Calu3 (cell line): Measurements from ENCODE around the gene RPL7L1. TPM values are rescaled to one million over a fixed set of nuclear protein-coding genes. Genes with fewer than 3 reads are reported as not detected.

Source experiments
- Bru-seq: library from RNA; stranded (reverse); fragments of 400-500 nt; gene quantifications from one replicate; lab custom pipeline; 2021; lab: Mats Ljungman, UMichigan
- BruChase-seq, 2 experiments: library from RNA; stranded (reverse); fragments of 400-500 nt; gene quantifications; one replicate each; lab custom pipeline; 2021; lab: Mats Ljungman, UMichigan
- BruUV-seq: library from RNA; stranded (reverse); fragments of 400-500 nt; replicated peaks from 2 replicates; lab custom pipeline; 2021; lab: Mats Ljungman, UMichigan
- CTCF ChIA-PET: fragments of 300-600 bp; sonication (Branson Sonifier 250); formaldehyde crosslinking; loops from one replicate; lab custom pipeline; 2022; ENCODE audit warnings: antibody characterized with exemption; lab: Charles Lee
- DNase-seq: peaks from one replicate; pipeline ENCODE4 v3.0.0; 2022
- H3K27ac Mint-ChIP-seq: one replicate; pipeline ENCODE4 v1.8.0; 2022; ENCODE audit warnings: mixed read lengths; ENCODE audit not compliant: unreplicated experiment
- H3K27me3 Mint-ChIP-seq: one replicate; pipeline ENCODE4 v1.8.0; 2022; ENCODE audit warnings: mixed read lengths; ENCODE audit not compliant: unreplicated experiment
- H3K36me3 Mint-ChIP-seq: one replicate; pipeline ENCODE4 v1.8.0; 2022; ENCODE audit warnings: mild to moderate bottlenecking, moderate library complexity, mixed read lengths; ENCODE audit not compliant: insufficient read depth, unreplicated experiment
- H3K4me1 Mint-ChIP-seq: one replicate; pipeline ENCODE4 v1.8.0; 2022; ENCODE audit warnings: mild to moderate bottlenecking, low read depth, mixed read lengths; ENCODE audit not compliant: unreplicated experiment
- H3K4me3 Mint-ChIP-seq: one replicate; pipeline ENCODE4 v1.8.0; 2022; ENCODE audit warnings: mild to moderate bottlenecking, low read depth, moderate library complexity, mixed read lengths; ENCODE audit not compliant: unreplicated experiment
- H3K9me3 Mint-ChIP-seq: one replicate; pipeline ENCODE4 v1.8.0; 2022; ENCODE audit warnings: low read depth, mixed read lengths; ENCODE audit not compliant: unreplicated experiment
- intact Hi-C: fragments of 100-400 bp; cut with micrococcal nuclease; formaldehyde crosslinking; loops from one replicate; pipeline ENCODE4 v1.10.0; 2022; ENCODE audit not compliant: unreplicated experiment
- long read RNA-seq: library from polyadenylated mRNA; stranded (forward); transcript quantifications from one replicate; pipeline ENCODE4 v2.0.0, GENCODE V29; 2022
- total RNA-seq: library from RNA; stranded (reverse); gene quantifications from 2 replicates; pipeline ENCODE4 v1.2.3, GENCODE V29; 2022
- TF ChIP-seq, protein P1 (sequence below): fragments of 200-600 bp; IDR thresholded peaks from one replicate; pipeline ENCODE4 v1.8.0; 2022; ENCODE audit warnings: antibody characterized with exemption; ENCODE audit not compliant: unreplicated experiment

Gene RPL7L1
- total RNA-seq (144 and 154 TPM in 2 replicates), Bru-seq, nascent RNA (percentile 98 among the genes with signal in this experiment), BruChase-seq, experiment 1, labeled RNA remaining after a 6-hour chase (percentile 99 among the genes with signal in this experiment), BruChase-seq, experiment 2, labeled RNA remaining after a 2-hour chase (percentile 99 among the genes with signal in this experiment)
- long read RNA-seq, full-length matches to known transcripts: 100 of 186 reads
- long read RNA-seq, partial matches to known transcripts: 46 of 186 reads
- long read RNA-seq, other reads (novel, unspliced or antisense): 40 of 186 reads

DNA sequence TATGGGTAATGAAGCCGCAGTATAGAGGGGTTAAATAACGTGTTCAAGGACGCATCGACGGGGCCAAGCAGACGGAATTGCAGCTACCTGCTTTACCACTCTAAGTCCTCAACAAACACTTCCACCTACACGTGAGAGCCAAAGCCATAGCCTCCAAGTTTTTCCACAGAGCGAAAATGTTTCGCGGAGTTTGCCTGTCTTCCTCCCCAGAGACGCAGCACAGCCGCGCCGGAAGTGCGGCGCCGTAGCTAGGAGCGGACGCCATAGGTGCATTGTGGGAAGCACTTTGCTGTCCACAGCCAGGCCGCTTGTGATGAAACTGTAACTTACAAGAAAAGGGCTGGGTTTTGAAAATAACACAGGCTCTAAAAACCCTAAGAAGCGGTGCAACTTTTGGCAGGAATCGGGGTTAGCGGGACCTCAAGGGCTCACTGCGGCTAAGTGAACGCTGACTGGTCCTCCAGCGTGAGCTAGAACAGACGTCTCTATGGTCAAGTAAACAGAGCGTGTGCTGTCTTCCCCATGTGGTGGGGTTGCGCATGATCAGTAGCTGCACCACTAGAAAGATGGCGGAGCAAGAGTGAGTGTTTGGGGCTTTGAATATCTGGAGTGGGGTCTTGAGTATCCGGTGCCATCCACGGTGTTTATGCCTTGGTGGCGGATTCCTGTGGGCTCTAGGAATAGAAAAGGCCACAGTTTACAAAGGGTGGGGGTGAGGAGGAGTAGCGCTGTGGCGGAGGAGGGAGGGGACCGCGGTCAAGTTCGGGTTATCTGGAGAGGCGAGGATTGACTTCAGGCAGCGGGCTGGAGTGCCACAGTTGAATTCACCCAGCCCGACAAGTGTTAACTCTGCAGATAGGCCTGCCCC, at the start of gene RPL7L1:
Gene RPL7L1 (plus strand): TSS at position 245 of the 868 bp plus-strand sequence. CDS start 295 bp downstream, at position 540.
- CTCF ChIA-PET: interaction anchor here (0.6 to 1.5 kb wide), 7 partner anchors 11 to 332 kb away, joined by 3 to 17 read pairs (median 4); partner anchors contain the start of gene TBCC
- Mint-ChIP-seq H3K36me3 (peaks cover 61% of the 10 kb centered on the region), H3K27me3 (no peaks in the 10 kb centered on the region), H3K4me3 (peak within 1 kb of the TSS; percentile 87), H3K27ac (peak within 1 kb of the TSS; percentile 99), H3K9me3 (no peaks in the 10 kb centered on the region), H3K4me1 (no peaks in the 10 kb centered on the region)
- DNase-seq: peak; percentile 88
- BruUV-seq: TSS peak; percentile 99
- intact Hi-C loops: loop anchor here (5.0 to 10.0 kb wide), 3 partner anchors 132 to 665 kb away; partner anchors contain the start of genes MRPS10, TBCC and UBR2
- TF ChIP-seq, protein P1, sequence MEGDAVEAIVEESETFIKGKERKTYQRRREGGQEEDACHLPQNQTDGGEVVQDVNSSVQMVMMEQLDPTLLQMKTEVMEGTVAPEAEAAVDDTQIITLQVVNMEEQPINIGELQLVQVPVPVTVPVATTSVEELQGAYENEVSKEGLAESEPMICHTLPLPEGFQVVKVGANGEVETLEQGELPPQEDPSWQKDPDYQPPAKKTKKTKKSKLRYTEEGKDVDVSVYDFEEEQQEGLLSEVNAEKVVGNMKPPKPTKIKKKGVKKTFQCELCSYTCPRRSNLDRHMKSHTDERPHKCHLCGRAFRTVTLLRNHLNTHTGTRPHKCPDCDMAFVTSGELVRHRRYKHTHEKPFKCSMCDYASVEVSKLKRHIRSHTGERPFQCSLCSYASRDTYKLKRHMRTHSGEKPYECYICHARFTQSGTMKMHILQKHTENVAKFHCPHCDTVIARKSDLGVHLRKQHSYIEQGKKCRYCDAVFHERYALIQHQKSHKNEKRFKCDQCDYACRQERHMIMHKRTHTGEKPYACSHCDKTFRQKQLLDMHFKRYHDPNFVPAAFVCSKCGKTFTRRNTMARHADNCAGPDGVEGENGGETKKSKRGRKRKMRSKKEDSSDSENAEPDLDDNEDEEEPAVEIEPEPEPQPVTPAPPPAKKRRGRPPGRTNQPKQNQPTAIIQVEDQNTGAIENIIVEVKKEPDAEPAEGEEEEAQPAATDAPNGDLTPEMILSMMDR: no peak

- TF ChIP-seq, protein P1: no peak
- CTCF ChIA-PET: interaction anchor here (0.6 to 1.1 kb wide), 4 partner anchors 10 to 270 kb away, joined by 3 read pairs; no protein-coding TSS in a partner anchor
- intact Hi-C loops: no loop called here
- no peak overlapping the region for H3K4me3 Mint-ChIP-seq
- H3K36me3 Mint-ChIP-seq: peaks cover 14% of the 10 kb centered on the region
- no TSS peak for BruUV-seq
- H3K27me3 Mint-ChIP-seq: no peaks in the 10 kb centered on the region
- H3K4me1 Mint-ChIP-seq: no peaks in the 10 kb centered on the region
- DNase-seq: no peak
- H3K9me3 Mint-ChIP-seq: no peaks in the 10 kb centered on the region
- H3K27ac Mint-ChIP-seq: no peak overlapping the region
These were observed 48.2 kb upstream of the RPL7L1 start for GRCh38 chr6:42831237-42831636.

GRCh38 chr6:42834056-42834455, 45.4 kb upstream of the RPL7L1 start:
- CTCF ChIA-PET: no interaction called here
- Mint-ChIP-seq H3K27ac (no peak overlapping the region), H3K36me3 (peaks cover 5% of the 10 kb centered on the region), H3K4me1 (no peaks in the 10 kb centered on the region), H3K27me3 (no peaks in the 10 kb centered on the region), H3K4me3 (no peak overlapping the region), H3K9me3 (no peaks in the 10 kb centered on the region)
- intact Hi-C loops: no loop called here
- no peak for DNase-seq
- TF ChIP-seq, protein P1: no peak
- BruUV-seq: no TSS peak

GRCh38 chr6:42841844-42842584, 37.4 kb upstream of the RPL7L1 start:
- Mint-ChIP-seq H3K27me3 (no peaks in the 10 kb centered on the region), H3K36me3 (no peaks in the 10 kb centered on the region), H3K4me3 (no peak overlapping the region), H3K4me1 (no peaks in the 10 kb centered on the region), H3K27ac (no peak overlapping the region), H3K9me3 (no peaks in the 10 kb centered on the region)
- CTCF ChIA-PET: interaction anchor here (0.6 kb wide), 2 partner anchors 33 to 470 kb away, joined by 3 read pairs; no protein-coding TSS in a partner anchor
- no peak for DNase-seq
- TF ChIP-seq, protein P1: no peak
- no TSS peak for BruUV-seq
- intact Hi-C loops: no loop called here
